NOMO-1 treated with DMSO at 0.1 percent for 48 hours (cell line): ENCODE results near the gene FANCC.

ENCODE experiments used
- DNase-seq: peaks from one replicate; lab custom pipeline; 2025; ENCODE audit not compliant: unreplicated experiment; lab: John Stamatoyannopoulos, UW

Gene FANCC

GRCh38 chr9:95317119-95317892, at the start of gene FANCC:
FANCC (minus strand) TSS chr9:95317709; CDS start chr9:95249291, 68,418 bp downstream.
- DNase-seq: peak; percentile 69

DNA sequence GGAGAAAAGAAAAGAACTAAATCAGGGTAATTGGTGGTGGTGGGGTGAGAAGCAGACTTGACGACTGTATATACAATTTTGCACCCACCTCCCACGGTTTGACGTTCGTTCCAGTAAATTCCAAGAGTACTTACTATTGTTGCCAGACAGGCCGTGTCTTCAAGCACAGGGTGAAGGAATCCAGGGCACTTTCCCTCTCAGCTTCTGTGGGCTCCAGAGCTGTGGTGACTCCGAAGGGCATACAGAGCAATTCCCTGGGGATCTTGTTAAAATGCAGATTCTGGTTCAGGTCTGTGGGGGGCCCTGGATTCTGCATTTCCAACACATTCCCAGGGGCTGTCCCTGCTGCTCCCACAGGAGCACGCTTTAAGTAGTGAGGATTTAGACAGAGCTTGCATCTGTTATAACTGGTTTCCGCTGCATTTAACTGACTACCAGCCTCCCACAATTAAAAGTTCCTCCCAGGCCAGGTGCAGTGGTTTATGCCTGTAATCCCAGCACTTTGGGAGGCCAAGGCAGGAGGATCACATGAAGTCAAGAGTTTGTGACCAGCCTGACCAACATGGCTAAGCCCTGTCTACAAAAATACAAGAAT, 49.3 kb upstream of the FANCC start:
- DNase-seq: no peak

DNA sequence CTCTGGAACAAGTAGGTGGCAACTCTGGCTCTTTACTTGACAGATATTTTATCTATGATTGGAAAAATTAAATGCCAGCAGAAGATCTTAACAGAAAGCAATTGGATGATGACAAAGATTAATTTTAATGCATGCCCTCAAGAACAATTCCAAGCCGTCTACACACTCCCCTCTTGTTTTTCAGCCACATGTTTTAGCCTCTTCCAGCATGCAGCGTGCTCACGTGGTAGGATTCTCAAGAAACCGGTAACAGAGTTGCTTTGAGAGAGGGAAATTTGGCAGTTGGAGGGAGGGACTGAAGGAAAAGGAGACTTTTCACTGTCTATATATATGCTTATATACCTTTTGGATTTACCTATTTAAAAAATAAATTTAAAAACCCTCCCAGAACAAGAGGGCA, 48.3 kb upstream of the FANCC start:
- DNase-seq: no peak

DNA sequence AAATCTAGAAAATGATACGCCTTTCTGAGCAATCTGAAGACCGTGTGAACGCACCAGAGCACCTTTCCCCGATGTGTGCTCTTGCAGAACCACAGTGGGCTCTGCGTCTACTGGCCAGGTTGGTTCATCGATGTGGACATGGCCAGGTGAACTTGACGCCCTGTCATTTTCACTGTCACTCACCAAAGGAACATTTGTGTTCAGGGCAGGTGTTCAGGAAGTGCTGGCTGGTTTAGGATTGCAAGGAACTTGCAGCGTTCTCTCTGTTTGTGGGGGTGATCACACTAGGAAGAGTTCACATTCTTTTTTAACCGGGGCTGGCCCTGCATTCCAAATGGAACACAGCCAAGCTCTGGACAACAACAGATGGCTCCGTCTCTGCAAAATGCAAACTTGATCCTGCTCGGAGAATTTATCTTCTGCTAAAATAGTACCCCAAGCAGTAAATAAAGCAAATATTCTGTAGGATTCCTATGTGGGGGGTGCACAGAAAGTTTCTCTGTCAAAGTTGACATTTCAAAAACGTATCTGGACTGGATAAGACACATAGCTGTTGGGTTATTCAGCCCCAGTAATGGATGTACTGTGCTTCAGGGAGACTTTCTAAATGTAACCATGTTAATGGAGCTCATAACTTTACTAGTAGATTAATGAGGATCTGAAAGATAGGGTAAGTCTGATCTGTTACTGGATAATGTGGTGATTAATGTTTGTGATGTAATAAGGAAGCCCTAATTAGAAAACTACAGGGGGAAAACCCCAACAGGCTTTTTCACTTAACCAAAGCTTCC, 45.7 kb upstream of the FANCC start:
- DNase-seq: no peak

GRCh38 chr9:95360866-95361265, 43.4 kb upstream of the FANCC start:
- no peak for DNase-seq

DNA sequence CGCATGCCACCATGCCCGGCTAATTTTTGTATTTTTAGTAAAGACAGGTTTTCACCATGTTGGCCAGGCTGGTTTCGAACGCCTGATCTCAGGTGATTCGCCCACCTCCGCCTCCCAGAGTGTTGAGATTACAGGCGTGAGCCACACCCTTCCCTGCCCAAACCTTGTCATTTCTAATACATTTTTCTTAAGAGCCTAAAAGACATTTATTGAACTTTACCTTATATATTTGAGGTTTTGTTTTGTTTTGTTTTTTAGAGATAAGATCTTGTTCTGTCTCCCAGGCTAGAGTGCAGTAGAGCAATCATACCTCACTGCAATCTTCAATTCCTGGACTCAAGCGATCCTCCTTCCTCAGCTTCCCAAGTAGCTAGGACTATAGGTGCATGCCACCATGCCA, 39.8 kb upstream of the FANCC start:
- no peak for DNase-seq

DNA sequence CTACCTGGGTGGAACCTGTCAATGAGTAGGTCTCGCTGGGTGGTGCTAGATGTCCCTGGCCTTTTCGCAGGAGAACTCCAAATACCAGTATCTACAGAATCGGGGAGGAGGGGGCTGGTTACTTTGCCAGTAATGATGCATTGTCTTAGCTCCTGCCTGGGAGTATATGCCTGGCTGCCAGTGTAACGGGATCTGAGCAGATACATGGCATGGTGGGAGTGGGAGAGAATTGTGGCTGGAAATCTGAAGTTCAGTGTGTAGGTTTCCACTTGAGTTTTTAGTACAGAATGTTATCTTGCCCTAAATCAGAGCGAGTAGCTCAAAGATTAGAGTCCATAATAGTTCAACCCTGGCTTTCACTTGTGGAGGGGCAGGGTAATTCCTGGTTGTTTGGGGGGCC, 38.0 kb upstream of the FANCC start:
- DNase-seq: no peak

DNA sequence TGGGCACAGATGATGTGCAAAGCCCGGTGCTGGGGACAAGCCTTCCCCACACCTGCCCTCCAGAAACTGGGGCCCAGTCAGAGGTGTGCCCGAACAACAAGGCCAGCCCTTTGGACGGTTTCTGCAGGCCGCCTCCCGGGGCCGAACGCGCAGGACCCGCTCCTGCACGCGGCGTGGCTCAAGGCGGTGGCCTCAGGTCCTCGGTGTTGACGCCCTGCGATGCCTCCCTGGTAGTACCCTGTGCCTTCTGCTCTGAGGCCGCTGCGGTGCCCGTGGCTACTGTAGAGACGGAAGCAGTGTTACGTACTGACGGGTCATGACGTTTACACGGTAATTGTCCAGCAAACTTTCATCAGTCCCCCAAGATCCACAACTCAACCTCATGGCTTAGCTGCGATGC, 33.5 kb upstream of the FANCC start:
- DNase-seq: no peak

- no peak for DNase-seq
These were observed 32.8 kb upstream of the FANCC start for GRCh38 chr9:95350266-95350665.

- no peak for DNase-seq
These were observed 31.9 kb upstream of the FANCC start for GRCh38 chr9:95349091-95350038.

DNA sequence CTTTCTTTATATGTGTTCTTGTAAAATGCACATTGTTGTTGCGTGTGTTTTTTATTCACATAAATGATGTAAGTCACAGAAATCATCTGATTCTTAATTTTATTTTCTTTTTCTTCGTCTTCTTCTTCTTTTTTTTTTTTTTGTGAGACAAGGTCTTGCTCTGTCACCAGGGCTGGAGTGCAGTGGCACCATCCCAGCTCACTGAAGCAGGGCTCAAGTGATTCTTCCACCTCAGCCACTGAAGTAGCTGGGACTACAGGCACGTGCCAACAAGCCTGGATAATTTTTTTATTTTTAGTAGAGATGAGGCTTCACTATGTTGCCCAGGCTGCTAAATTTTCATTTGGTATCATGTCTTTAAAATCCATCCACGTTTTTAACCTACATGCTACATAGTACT, 28.5 kb upstream of the FANCC start:
- DNase-seq: no peak

GRCh38 chr9:95344735-95345325, 27.3 kb upstream of the FANCC start:
- no peak for DNase-seq

- DNase-seq: no peak
These were observed 26.3 kb upstream of the FANCC start for GRCh38 chr9:95343725-95344287.

DNA sequence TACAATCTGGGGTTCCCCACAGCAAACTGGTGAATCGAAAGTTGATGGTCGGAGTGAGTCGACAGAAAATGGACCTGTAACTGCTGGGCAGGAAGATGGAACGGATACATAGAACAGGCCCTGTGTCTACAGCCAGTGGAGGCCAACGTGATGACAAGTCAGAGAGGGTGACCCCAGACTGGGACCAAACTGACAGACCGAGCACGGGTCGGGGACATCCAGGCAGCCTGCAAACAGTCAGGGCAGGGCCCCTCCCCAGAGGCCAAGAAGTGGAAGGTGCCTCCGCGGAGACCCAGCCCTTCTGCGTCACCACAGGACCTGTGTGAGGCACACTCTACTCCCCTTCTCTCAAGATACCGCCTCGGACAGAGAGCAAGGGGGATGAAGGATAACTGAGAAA, 25.1 kb upstream of the FANCC start:
- no peak for DNase-seq

DNA sequence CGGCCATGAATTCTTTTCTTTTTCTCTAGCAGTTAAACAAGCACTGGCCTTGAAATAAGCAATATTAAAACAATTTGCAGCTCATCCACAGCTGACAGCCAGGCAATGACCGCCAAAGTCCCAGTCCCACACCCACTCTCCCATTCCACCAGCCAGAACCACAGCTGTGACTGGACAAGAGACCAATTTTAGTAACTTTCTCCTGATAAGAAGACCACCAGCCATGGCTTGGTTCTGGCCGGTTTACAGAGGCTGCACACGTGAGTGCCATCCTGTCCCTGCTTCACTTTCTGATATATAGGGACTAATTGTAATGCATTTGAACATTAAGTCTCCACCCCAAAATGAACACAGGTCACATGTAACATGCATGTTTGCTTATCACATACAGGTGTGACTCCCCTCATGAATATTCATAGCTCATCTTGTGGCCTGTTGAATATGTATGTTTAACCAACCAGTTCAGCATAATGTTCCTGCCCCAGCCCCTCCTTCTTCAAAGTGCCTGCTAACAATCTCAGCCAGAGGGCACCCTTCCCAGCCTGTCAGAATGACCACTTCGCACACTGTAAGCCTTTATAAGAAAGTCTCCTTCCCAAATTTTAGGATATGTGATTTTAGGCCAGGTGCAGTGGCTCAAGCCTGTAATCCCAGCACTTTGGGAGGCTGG, 23.9 kb upstream of the FANCC start:
- no peak for DNase-seq

- no peak for DNase-seq
These were observed 20.7 kb upstream of the FANCC start for GRCh38 chr9:95338243-95338642.

- DNase-seq: no peak
These were observed 18.8 kb upstream of the FANCC start for GRCh38 chr9:95336281-95336680.

DNA sequence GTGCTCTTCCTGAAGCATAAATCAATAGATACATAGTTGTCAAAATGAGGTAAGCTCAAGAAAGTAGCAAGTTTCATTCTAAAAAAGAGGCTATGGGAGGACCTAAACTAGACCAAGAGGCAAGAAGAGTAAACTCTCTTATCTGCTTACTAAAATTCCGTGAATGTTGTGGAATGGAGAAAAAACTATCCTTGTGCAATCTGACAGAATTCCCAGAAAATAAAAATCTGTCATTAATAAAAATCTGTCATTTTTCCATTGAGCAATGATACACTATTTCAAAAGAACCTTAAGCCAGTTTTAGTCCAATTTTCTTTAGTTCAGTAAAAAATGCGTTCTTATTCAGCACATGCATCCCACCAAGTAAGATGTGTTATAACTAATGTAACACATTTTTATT, 15.9 kb upstream of the FANCC start:
- DNase-seq: no peak

DNA sequence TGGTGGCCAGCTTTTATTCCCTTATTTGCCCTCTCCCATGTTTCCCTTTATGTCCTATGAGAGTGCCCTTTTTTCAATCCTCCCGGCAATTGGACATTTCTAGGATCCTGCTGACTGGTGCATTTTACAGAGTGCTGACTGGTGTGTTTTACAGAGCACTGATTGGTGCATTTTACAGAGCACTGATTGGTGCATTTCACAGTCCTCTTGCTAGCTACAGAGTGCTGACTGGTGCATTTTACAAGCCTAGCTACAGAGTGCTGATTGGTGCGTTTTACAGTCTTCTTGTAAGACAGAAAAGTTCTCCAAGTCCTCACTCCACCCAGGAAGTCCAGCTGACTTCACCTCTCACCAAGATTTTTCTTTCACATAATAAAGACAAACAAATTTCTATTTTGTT, 15.4 kb upstream of the FANCC start:
- DNase-seq: no peak
